Measurements from ENCODE around the gene DDX47.
"Not testable (repeated sequence)": the region's sequence is repeated elsewhere in the genome, so short reads cannot be mapped to it uniquely, and the experiment has no call there.

DNA sequence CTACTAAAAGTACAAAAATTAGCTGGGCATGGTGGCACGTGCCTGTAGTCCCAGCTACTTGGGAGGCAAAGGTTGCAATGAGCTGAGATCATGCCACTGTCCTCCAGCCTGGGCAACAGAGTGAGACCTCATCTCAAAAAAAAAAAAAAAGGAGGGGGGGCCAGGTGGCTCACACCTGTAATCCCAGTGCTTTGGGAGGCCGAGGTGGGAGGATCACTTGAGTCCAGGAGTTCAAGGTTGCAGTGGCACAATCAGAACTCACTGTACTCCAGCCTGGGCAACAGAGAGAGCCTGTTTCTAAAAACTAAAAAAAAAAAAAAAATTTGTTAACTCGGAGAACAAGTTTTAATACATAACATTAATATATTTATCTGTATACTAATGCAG is 5.6 kb upstream of the DDX47 start:
- TF ChIP-seq, protein P1, sequence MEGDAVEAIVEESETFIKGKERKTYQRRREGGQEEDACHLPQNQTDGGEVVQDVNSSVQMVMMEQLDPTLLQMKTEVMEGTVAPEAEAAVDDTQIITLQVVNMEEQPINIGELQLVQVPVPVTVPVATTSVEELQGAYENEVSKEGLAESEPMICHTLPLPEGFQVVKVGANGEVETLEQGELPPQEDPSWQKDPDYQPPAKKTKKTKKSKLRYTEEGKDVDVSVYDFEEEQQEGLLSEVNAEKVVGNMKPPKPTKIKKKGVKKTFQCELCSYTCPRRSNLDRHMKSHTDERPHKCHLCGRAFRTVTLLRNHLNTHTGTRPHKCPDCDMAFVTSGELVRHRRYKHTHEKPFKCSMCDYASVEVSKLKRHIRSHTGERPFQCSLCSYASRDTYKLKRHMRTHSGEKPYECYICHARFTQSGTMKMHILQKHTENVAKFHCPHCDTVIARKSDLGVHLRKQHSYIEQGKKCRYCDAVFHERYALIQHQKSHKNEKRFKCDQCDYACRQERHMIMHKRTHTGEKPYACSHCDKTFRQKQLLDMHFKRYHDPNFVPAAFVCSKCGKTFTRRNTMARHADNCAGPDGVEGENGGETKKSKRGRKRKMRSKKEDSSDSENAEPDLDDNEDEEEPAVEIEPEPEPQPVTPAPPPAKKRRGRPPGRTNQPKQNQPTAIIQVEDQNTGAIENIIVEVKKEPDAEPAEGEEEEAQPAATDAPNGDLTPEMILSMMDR (IDR thresholded peaks at IDR 0.05; ENCODE audit: low read depth, low read length) = not testable (repeated sequence)
- TF ChIP-seq EZH2phosphoT487 (IDR thresholded peaks at IDR 0.05; ENCODE audit: low read depth) = not testable (repeated sequence)

All from OCI-LY3 (cell line).